Measurements from ENCODE around the gene FES.
"Not testable (repeated sequence)": the region's sequence is repeated elsewhere in the genome, so short reads cannot be mapped to it uniquely, and the experiment has no call there.

Gene FES

GRCh38 chr15:90893175-90894090 is 9.1 kb downstream of the FES start:
- Mint-ChIP-seq H3K9me3 (no peaks in the 10 kb centered on the region), H3K36me3 (ENCODE audit: low read depth) (peaks cover 10% of the 10 kb centered on the region), H3K4me1 (peaks cover 29% of the 10 kb centered on the region), H3K27ac (no peak overlapping the region), H3K4me3 (no peak overlapping the region), H3K27me3 (ENCODE audit: low read depth, poor library complexity) (peaks cover 8% of the 10 kb centered on the region)
- TF ChIP-seq, protein P1, sequence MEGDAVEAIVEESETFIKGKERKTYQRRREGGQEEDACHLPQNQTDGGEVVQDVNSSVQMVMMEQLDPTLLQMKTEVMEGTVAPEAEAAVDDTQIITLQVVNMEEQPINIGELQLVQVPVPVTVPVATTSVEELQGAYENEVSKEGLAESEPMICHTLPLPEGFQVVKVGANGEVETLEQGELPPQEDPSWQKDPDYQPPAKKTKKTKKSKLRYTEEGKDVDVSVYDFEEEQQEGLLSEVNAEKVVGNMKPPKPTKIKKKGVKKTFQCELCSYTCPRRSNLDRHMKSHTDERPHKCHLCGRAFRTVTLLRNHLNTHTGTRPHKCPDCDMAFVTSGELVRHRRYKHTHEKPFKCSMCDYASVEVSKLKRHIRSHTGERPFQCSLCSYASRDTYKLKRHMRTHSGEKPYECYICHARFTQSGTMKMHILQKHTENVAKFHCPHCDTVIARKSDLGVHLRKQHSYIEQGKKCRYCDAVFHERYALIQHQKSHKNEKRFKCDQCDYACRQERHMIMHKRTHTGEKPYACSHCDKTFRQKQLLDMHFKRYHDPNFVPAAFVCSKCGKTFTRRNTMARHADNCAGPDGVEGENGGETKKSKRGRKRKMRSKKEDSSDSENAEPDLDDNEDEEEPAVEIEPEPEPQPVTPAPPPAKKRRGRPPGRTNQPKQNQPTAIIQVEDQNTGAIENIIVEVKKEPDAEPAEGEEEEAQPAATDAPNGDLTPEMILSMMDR (IDR thresholded peaks at IDR 0.05): no peak
- no peak for DNase-seq

DNA sequence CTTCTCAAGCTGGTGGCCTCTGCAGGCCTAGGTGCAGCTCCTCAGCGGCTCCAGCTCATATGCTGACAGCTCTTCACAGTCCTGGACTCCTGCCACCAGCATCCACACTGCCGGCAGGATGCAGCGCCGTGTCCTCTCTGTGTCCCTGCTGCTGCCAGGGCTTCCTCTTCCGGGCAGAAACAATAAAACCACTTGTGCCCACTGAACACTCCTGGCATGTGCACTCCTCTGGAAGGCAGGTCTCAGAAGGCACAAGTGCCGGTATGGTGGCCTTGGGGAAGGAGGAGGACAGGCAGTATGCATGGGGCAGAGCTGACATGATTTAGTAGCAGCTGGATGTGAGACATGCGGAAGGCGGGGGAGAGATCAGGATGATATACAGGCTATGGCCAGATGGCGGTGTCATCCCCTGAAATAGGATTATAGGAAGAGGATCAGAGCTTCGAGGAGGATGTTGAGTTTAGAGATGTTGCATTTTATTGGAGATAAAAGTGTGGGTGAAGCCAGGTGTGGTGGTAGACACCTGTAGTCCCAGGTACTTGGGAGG is 11.3 kb downstream of the FES start:
- H3K9me3 Mint-ChIP-seq: no peaks in the 10 kb centered on the region
- no peak for DNase-seq
- H3K27ac Mint-ChIP-seq: no peak overlapping the region
- H3K4me3 Mint-ChIP-seq: no peak overlapping the region
- H3K27me3 Mint-ChIP-seq (ENCODE audit: low read depth, poor library complexity): peaks cover 18% of the 10 kb centered on the region
- TF ChIP-seq, protein P1 (IDR thresholded peaks at IDR 0.05): no peak
- peaks cover 10% of the 10 kb centered on the region for H3K4me1 Mint-ChIP-seq
- peaks cover 10% of the 10 kb centered on the region for H3K36me3 Mint-ChIP-seq (ENCODE audit: low read depth)

DNA sequence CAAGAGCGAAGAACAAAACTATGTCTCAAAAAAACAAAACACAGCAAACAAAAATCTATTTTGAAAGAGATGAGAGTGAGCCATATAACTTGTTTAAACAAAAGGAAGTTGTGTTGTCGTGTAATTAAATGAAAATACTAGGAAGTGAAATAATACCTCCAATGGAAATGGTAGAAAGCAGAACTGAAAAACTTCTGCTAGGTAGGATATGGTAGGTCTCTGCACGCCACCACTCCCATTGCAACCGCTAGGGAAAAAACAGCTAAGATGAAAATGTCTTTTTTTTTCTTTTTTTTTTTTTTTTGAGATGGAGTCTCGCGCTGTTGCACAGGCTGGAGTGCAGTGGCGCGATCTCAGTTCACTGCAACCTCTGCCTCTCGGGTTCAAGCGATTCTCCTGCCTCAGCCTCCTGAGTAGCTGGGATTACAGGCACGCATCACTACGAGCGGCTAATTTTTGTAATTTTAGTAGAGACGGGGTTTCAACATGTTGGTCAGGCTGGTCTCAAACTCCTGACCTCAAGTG is 12.9 kb downstream of the FES start:
- Mint-ChIP-seq H3K27me3 (ENCODE audit: low read depth, poor library complexity) (peaks cover 21% of the 10 kb centered on the region), H3K4me1 (peaks cover 20% of the 10 kb centered on the region)
- H3K27ac Mint-ChIP-seq; H3K36me3 Mint-ChIP-seq (ENCODE audit: low read depth); H3K4me3 Mint-ChIP-seq; DNase-seq; H3K9me3 Mint-ChIP-seq: not testable (repeated sequence)

DNA sequence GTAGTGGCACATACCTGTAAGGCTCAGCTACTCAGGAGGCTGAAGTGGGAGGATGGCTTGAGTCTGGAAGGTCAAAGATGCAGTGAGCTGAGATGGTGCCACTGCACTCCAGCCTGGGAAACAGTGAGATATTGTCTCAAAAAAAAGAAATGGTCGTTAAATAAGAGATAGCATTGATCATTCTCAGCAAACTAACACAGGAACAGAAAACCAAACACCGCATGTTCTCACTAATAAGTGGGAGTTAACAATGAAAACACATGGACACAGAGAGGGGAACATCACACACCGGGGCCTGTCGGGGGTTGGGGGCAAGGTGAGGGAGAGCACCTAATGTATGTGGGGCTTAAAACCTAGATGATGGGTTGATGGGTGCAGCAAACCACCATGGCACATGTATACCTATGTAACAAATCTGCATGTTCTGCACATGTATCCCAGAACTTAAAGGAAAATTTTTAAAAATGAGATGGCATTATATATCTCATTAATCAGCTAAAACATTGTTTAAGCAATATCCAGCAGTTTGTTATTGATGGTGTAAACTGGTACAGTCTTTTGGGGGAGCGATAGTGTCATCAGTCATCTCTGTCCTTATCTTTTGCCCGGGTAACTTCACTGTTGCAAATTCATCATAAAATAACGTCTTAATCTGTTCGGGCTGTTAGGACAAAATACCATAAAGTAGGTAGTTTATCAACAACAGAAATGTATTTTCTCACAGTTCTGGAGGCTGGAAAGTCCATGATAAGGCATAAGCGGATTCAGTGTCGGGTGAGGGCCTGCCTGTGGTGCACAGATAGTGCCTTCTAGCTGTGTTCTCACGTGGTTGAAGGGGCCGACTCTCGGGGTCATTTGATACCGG is 17.1 kb downstream of the FES start:
- TF ChIP-seq, protein P1 (IDR thresholded peaks at IDR 0.05): no peak
- H3K27ac Mint-ChIP-seq: peak overlapping the region; percentile 39
- H3K9me3 Mint-ChIP-seq: no peaks in the 10 kb centered on the region
- peaks cover 31% of the 10 kb centered on the region for H3K27me3 Mint-ChIP-seq (ENCODE audit: low read depth, poor library complexity)
- peaks cover 14% of the 10 kb centered on the region for H3K36me3 Mint-ChIP-seq (ENCODE audit: low read depth)
- no peak for DNase-seq
- peaks cover 25% of the 10 kb centered on the region for H3K4me1 Mint-ChIP-seq
- H3K4me3 Mint-ChIP-seq: peak overlapping the region; percentile 87

DNA sequence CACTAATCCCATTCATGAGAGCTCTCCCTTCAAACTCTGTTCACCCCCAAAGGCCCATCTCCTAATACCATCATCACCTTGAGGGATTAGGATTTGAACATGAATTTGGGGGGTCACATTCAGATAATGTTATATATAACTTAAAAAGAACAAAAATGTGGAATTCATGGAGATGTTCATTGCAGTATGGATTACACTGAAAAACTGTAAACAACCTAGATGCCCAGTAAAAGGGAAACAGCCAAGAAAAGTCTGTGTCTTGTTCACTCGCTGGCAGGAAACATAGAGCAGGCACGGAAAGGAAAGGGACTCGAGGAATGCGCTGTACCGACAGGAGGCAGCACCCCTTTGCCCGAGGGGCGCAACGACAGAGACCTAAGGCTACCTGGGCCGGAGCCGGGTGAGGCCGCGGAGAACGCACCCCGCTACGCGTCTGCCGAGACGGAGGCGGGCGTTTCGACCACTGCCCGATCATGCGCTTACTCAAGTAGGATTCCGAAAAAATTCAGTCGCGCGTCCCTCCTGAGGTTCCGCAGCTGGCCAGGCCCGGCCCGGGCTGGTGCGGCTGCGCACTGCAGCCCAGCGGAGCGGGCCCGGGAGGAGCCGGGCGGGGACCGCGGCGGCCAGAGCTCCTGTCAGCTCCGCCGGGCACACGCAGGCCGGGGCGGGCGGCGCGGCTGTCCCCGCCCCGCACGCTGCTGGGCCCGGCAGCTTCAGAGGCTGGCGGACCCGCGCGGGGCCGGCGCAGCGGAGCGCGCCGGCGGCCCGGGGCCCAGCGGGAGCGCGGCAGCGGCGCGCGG is 17.9 kb downstream of the FES start:
- TF ChIP-seq, protein P1 (IDR thresholded peaks at IDR 0.05): peak; percentile 40
- peak; percentile 76 for DNase-seq
- Mint-ChIP-seq H3K36me3 (ENCODE audit: low read depth) (peaks cover 21% of the 10 kb centered on the region), H3K4me1 (peaks cover 25% of the 10 kb centered on the region), H3K4me3 (peak overlapping the region; percentile 87), H3K27me3 (ENCODE audit: low read depth, poor library complexity) (peaks cover 31% of the 10 kb centered on the region), H3K27ac (peak overlapping the region; percentile 39), H3K9me3 (no peaks in the 10 kb centered on the region)
